GM19099 (cell line): ENCODE results near the gene KRT32.

Source experiments
- POLR2A ChIP-seq: IDR thresholded peaks from 3 replicates; pipeline ENCODE4 v1.6.1; 2011; ENCODE audit warnings: low read depth; ENCODE audit not compliant: insufficient read length; ENCODE audit errors: extremely low read depth

Gene KRT32

GRCh38 chr17:41413353-41413957 is 53.7 kb downstream of the KRT32 start:
- no peak for TF ChIP-seq POLR2A

GRCh38 chr17:41411072-41411840 is 55.9 kb downstream of the KRT32 start:
- no peak for TF ChIP-seq POLR2A
